H9 (cell line): ENCODE results near the gene KCNE2. TPM values are rescaled to one million over a fixed set of nuclear protein-coding genes. Genes with fewer than 3 reads are reported as not detected.

Experiments
- DNase-seq: peaks from one replicate; pipeline ENCODE4 v3.0.0-alpha.2; 2017
- H2AFZ ChIP-seq: one replicate; pipeline ENCODE4 v1.6.1; 2013; ENCODE audit warnings: mild to moderate bottlenecking, low read length, control low read depth, moderate library complexity
- H2AK5ac ChIP-seq: 2 replicates; pipeline ENCODE4 v1.6.1; 2013; ENCODE audit warnings: low read length, control low read depth, mixed read lengths; ENCODE audit not compliant: insufficient read length
- H2BK120ac ChIP-seq: one replicate; pipeline ENCODE4 v1.6.1; 2013; ENCODE audit warnings: low read depth, mild to moderate bottlenecking, low read length, control low read depth, inconsistent platforms; ENCODE audit not compliant: poor library complexity, severe bottlenecking
- H2BK12ac ChIP-seq: 2 replicates; pipeline ENCODE4 v1.6.1; 2013; ENCODE audit warnings: low read length, control low read depth, mixed read lengths, low read depth; ENCODE audit not compliant: insufficient read length
- H2BK15ac ChIP-seq: 2 replicates; pipeline ENCODE4 v1.6.1; 2013; ENCODE audit warnings: low read depth, low read length, control low read depth
- H2BK20ac ChIP-seq: one replicate; pipeline ENCODE4 v1.6.1; 2013; ENCODE audit warnings: low read depth, mild to moderate bottlenecking, low read length, control low read depth, inconsistent platforms; ENCODE audit not compliant: poor library complexity, severe bottlenecking
- H2BK5ac ChIP-seq: 2 replicates; pipeline ENCODE4 v1.6.1; 2013; ENCODE audit warnings: low read length, control low read depth, mixed read lengths; ENCODE audit not compliant: insufficient read length
- H3K14ac ChIP-seq: 2 replicates; pipeline ENCODE4 v1.6.1; 2013; ENCODE audit warnings: low read length, control low read depth; ENCODE audit not compliant: insufficient read depth
- H3K18ac ChIP-seq: 2 replicates; pipeline ENCODE4 v1.6.1; 2013; ENCODE audit warnings: low read depth, mild to moderate bottlenecking, mixed read lengths, low read length, control low read depth; ENCODE audit not compliant: insufficient read length
- H3K23ac ChIP-seq: 2 replicates; pipeline ENCODE4 v1.6.1; 2013; ENCODE audit warnings: low read length, control low read depth, mixed read lengths, low read depth; ENCODE audit not compliant: insufficient read length
- H3K23me2 ChIP-seq: 2 replicates; pipeline ENCODE4 v1.6.1; 2013; ENCODE audit warnings: low read depth, mild to moderate bottlenecking, mixed read lengths, low read length, control low read depth; ENCODE audit not compliant: insufficient read length, poor library complexity, severe bottlenecking
- H3K27ac ChIP-seq: 2 replicates; pipeline ENCODE4 v1.5.1; 2013; ENCODE audit warnings: low read length, control low read depth, mixed read lengths, low read depth; ENCODE audit not compliant: insufficient read length
- H3K27me3 ChIP-seq: 2 replicates; pipeline ENCODE4 v1.6.1; 2013; ENCODE audit warnings: low read length, control low read depth, inconsistent platforms; ENCODE audit not compliant: insufficient read depth
- H3K4ac ChIP-seq: 2 replicates; pipeline ENCODE4 v1.6.1; 2013; ENCODE audit warnings: low read depth, mild to moderate bottlenecking, control low read depth, inconsistent platforms, low read length, moderate library complexity
- H3K4me1 ChIP-seq: 2 replicates; pipeline ENCODE4 v1.6.1; 2013; ENCODE audit warnings: low read length, control low read depth, inconsistent platforms; ENCODE audit not compliant: insufficient read depth
- H3K4me2 ChIP-seq: 2 replicates; pipeline ENCODE4 v1.6.1; 2013; ENCODE audit warnings: low read length, control low read depth, mixed read lengths; ENCODE audit not compliant: insufficient read length, insufficient read depth
- H3K56ac ChIP-seq: 2 replicates; pipeline ENCODE4 v1.6.1; 2013; ENCODE audit warnings: low read depth, mild to moderate bottlenecking, mixed read lengths, low read length, control low read depth; ENCODE audit not compliant: insufficient read length
- H3K79me1 ChIP-seq: 2 replicates; pipeline ENCODE4 v1.6.1; 2013; ENCODE audit warnings: low read depth, mild to moderate bottlenecking, moderate library complexity, low read length, control low read depth, inconsistent platforms; ENCODE audit not compliant: insufficient read depth, poor library complexity, severe bottlenecking
- H3K79me2 ChIP-seq: 2 replicates; pipeline ENCODE4 v1.6.1; 2013; ENCODE audit warnings: low read length, control low read depth, inconsistent platforms; ENCODE audit not compliant: insufficient read depth
- H3K9ac ChIP-seq: 2 replicates; pipeline ENCODE4 v1.6.1; 2013; ENCODE audit warnings: low read length, control low read depth, mixed read lengths; ENCODE audit not compliant: insufficient read length; ENCODE audit errors: extremely low read depth
- H3K9me3 ChIP-seq: one replicate; pipeline ENCODE4 v1.6.1; 2013; ENCODE audit warnings: low read depth, low read length, inconsistent platforms; ENCODE audit not compliant: control insufficient read depth
- H3T11ph ChIP-seq: one replicate; pipeline ENCODE4 v1.6.1; 2013; ENCODE audit warnings: mild to moderate bottlenecking, low read length, control low read depth, inconsistent platforms
- H4K20me1 ChIP-seq: one replicate; pipeline ENCODE4 v1.6.1; 2013; ENCODE audit not compliant: control insufficient read depth, insufficient read length, insufficient read depth
- H4K5ac ChIP-seq: 2 replicates; pipeline ENCODE4 v1.6.1; 2013; ENCODE audit warnings: low read depth, mild to moderate bottlenecking, mixed read lengths, low read length, control low read depth; ENCODE audit not compliant: insufficient read length
- H4K8ac ChIP-seq: replicated peaks from 2 replicates; pipeline ENCODE4 v1.6.1; 2013; ENCODE audit warnings: low read length, control low read depth, mixed read lengths, low read depth; ENCODE audit not compliant: insufficient read length
- H4K91ac ChIP-seq: 2 replicates; pipeline ENCODE4 v1.6.1; 2013; ENCODE audit warnings: low read depth, mild to moderate bottlenecking, moderate library complexity, mixed read lengths, low read length, control low read depth; ENCODE audit not compliant: insufficient read length
- H3K27ac Mint-ChIP-seq, 3 experiments: 2 replicates in 2 of 3; 3 replicates in 1 of 3; pipeline ENCODE4 v1.8.0; 2020 to 2021; ENCODE audit warnings: mixed read lengths in 3 of 3, mild to moderate bottlenecking in 1 of 3, moderate library complexity in 1 of 3
- H3K27me3 Mint-ChIP-seq: 2 replicates; pipeline ENCODE4 v1.8.0; 2021; ENCODE audit warnings: low read depth, mild to moderate bottlenecking, moderate library complexity, mixed read lengths
- H3K36me3 Mint-ChIP-seq, 3 experiments: 2 replicates in 2 of 3; 3 replicates in 1 of 3; pipeline ENCODE4 v1.8.0; 2020 to 2021; ENCODE audit warnings: low read depth in 3 of 3, mixed read lengths in 3 of 3; ENCODE audit not compliant: insufficient read depth in 1 of 3
- H3K4me1 Mint-ChIP-seq, 2 experiments: 2 replicates each; pipeline ENCODE4 v1.8.0; 2020; ENCODE audit warnings: mixed read lengths in 2 of 2
- H3K4me3 Mint-ChIP-seq, 2 experiments: 2 replicates in 1 of 2; 3 replicates in 1 of 2; pipeline ENCODE4 v1.8.0; 2020 to 2021; ENCODE audit warnings: mild to moderate bottlenecking in 2 of 2, mixed read lengths in 2 of 2, moderate library complexity in 1 of 2
- H3K9me3 Mint-ChIP-seq, 2 experiments: 2 replicates in 1 of 2; 3 replicates in 1 of 2; pipeline ENCODE4 v1.8.0; 2020; ENCODE audit warnings: mild to moderate bottlenecking in 2 of 2, mixed read lengths in 2 of 2, moderate library complexity in 1 of 2
- CTCF ChIP-seq: fragments of 200-600 bp; sonication (generic); conservative IDR thresholded peaks from 3 replicates; pipeline ENCODE4 v1.8.0; 2021; ENCODE audit warnings: antibody characterized with exemption, mild to moderate bottlenecking
- WGBS: extraction: QIAGEN DNeasy Blood & Tissue Kit; methylation state at CpG from one replicate; pipeline ENCODE4 v1.1.7; 2013; ENCODE audit warnings: missing lambda C conversion rate, low lambda C conversion rate, mixed read lengths; ENCODE audit not compliant: insufficient read length; ENCODE audit errors: extremely low coverage; 5-methylcytosine and 5-hydroxymethylcytosine counted together
- total RNA-seq: library from RNA; stranded (reverse); gene quantifications from 2 replicates; pipeline ENCODE4 v1.2.1, GENCODE V29; 2021

Gene KCNE2
- total RNA-seq, 1 experiment from 2014 or later = not detected

- Histone ChIP-seq H4K5ac (no peak overlapping the region), H2BK15ac (no peak overlapping the region), H3K18ac (no peak overlapping the region), H4K91ac (no peak overlapping the region), H3K14ac (no peak overlapping the region), H3K4me2 (no peak overlapping the region), H3K79me1 (no peaks in the 10 kb centered on the region), H3K9ac (no peak overlapping the region), H3K9me3 (no peaks in the 10 kb centered on the region), H3K27ac (no peak overlapping the region), H3K79me2 (no peaks in the 10 kb centered on the region), H3K23ac (no peak overlapping the region), H2BK12ac (no peak overlapping the region), H3K4ac (no peak overlapping the region), H4K8ac (no peak overlapping the region), H4K20me1 (no peaks in the 10 kb centered on the region), H2BK120ac (no peak overlapping the region), H3K23me2 (no peaks in the 10 kb centered on the region), H3K56ac (no peak overlapping the region), H2BK20ac (no peak overlapping the region), H2AFZ (no peak overlapping the region), H2BK5ac (no peak overlapping the region), H3K27me3 (no peaks in the 10 kb centered on the region; the same call in 1 of the 2 replicates), H2AK5ac (no peak overlapping the region), H3T11ph (no peak overlapping the region), H3K4me1 (no peaks in the 10 kb centered on the region)
- H3K4me1 Mint-ChIP-seq = peaks cover 0 to 10% of the 10 kb centered on the region in 2 experiments; a peak in 3 of 4 replicates
- peaks cover 7 to 8% of the 10 kb centered on the region in 2 experiments; a peak in 4 of 5 replicates for H3K9me3 Mint-ChIP-seq
- DNase-seq = no peak
- H3K27me3 Mint-ChIP-seq = peaks cover 19% of the 10 kb centered on the region
- H3K36me3 Mint-ChIP-seq = peaks cover 0 to 4% (median 0%) of the 10 kb centered on the region in 3 experiments; a peak in 1 of 7 replicates
- H3K4me3 Mint-ChIP-seq = no peak overlapping the region
- no CpG with 5 or more reads among the region's 6 CpGs for WGBS
- no peak for TF ChIP-seq CTCF
- no peak overlapping the region for H3K27ac Mint-ChIP-seq
Observed at GRCh38 chr21:34353182-34353581, 10.6 kb upstream of the KCNE2 start.
